SK-N-SH treated with all-trans-retinoic acid at 6 μM for 48 hours (cell line): ENCODE results near the gene POTEF.
"Not testable (repeated sequence)": the region's sequence is repeated elsewhere in the genome, so short reads cannot be mapped to it uniquely, and the experiment has no call there.

Experiments used
- ATAC-seq: fragments of 200-7000 bp; cut with Tn5 transposase; 3 replicates; pipeline ENCODE4 v1.9.1; 2020; ENCODE audit warnings: mild to moderate bottlenecking, moderate library complexity
- ARNTL ChIP-seq: fragments of 450-650 bp; formaldehyde crosslinking; IDR thresholded peaks from 2 replicates; pipeline ENCODE4 v1.5.0; 2020; ENCODE audit warnings: low read depth, mild to moderate bottlenecking, moderate library complexity, borderline replicate concordance
- BACH2 ChIP-seq: fragments of 250-450 bp; sonication (Bioruptor Pico); IDR thresholded peaks from 2 replicates; pipeline ENCODE4 v1.9.0; 2021; ENCODE audit warnings: mild to moderate bottlenecking, borderline replicate concordance
- ESRRG ChIP-seq: fragments of 250-450 bp; sonication (Bioruptor Pico); IDR thresholded peaks from 2 replicates; pipeline ENCODE4 v1.6.1; 2021; ENCODE audit warnings: mild to moderate bottlenecking
- GLIS3 ChIP-seq: fragments of 250-450 bp; sonication (Bioruptor Pico); IDR thresholded peaks from 2 replicates; pipeline ENCODE4 v1.5.0; 2020; ENCODE audit warnings: mild to moderate bottlenecking, moderate library complexity
- ISL1 ChIP-seq: fragments of 250-450 bp; sonication (Bioruptor Pico); IDR thresholded peaks from 2 replicates; pipeline ENCODE4 v2.1.2; 2022; ENCODE audit warnings: mild to moderate bottlenecking, moderate library complexity
- PPARA ChIP-seq: fragments of 250-450 bp; sonication (Bioruptor Pico); IDR thresholded peaks from 2 replicates; pipeline ENCODE4 v1.5.0; 2020; ENCODE audit warnings: mild to moderate bottlenecking, borderline replicate concordance
- RARB ChIP-seq: fragments of 250-450 bp; sonication (Bioruptor Pico); IDR thresholded peaks from 2 replicates; pipeline ENCODE4 v1.8.0; 2021; ENCODE audit warnings: mild to moderate bottlenecking, moderate library complexity
- SNAI2 ChIP-seq: fragments of 250-450 bp; sonication (Bioruptor Pico); IDR thresholded peaks from 2 replicates; pipeline ENCODE4 v1.5.0; 2020; ENCODE audit warnings: mild to moderate bottlenecking, moderate library complexity
- TCF4 ChIP-seq: fragments of 250-450 bp; sonication (Bioruptor Pico); IDR thresholded peaks from 2 replicates; pipeline ENCODE4 v1.8.0; 2021; ENCODE audit warnings: mild to moderate bottlenecking, moderate library complexity, borderline replicate concordance
- TOX ChIP-seq: fragments of 250-450 bp; sonication (Bioruptor Pico); IDR thresholded peaks from 2 replicates; pipeline ENCODE4 v1.8.0; 2021; ENCODE audit warnings: mild to moderate bottlenecking, moderate library complexity, borderline replicate concordance
- ZC3H10 ChIP-seq: fragments of 250-450 bp; sonication (Bioruptor Pico); IDR thresholded peaks from 2 replicates; pipeline ENCODE4 v1.5.1; 2021; ENCODE audit warnings: mild to moderate bottlenecking, moderate library complexity
- ZFP3 ChIP-seq: fragments of 250-450 bp; sonication (Bioruptor Pico); IDR thresholded peaks from 2 replicates; pipeline ENCODE4 v1.5.0; 2020; ENCODE audit warnings: mild to moderate bottlenecking, moderate library complexity
- ZFP30 ChIP-seq: fragments of 450-650 bp; formaldehyde crosslinking; IDR thresholded peaks from 2 replicates; pipeline ENCODE4 v1.5.0; 2022; ENCODE audit warnings: mild to moderate bottlenecking, moderate library complexity
- ZNF565 ChIP-seq: fragments of 450-650 bp; formaldehyde crosslinking; conservative IDR thresholded peaks from 2 replicates; pipeline ENCODE4 v1.5.0; 2020; ENCODE audit warnings: low read depth, mild to moderate bottlenecking, moderate library complexity
- ZNF70 ChIP-seq: fragments of 450-650 bp; formaldehyde crosslinking; IDR thresholded peaks from 2 replicates; pipeline ENCODE4 v1.5.0; 2020; ENCODE audit warnings: mild to moderate bottlenecking, moderate library complexity
- ZNF8 ChIP-seq: fragments of 450-650 bp; formaldehyde crosslinking; IDR thresholded peaks from 2 replicates; pipeline ENCODE4 v1.5.0; 2020; ENCODE audit warnings: mild to moderate bottlenecking, moderate library complexity
- TF ChIP-seq, protein P1 (sequence below): fragments of 250-450 bp; sonication (Bioruptor Pico); IDR thresholded peaks from 2 replicates; pipeline ENCODE4 v1.5.0; 2020; ENCODE audit warnings: mild to moderate bottlenecking, moderate library complexity
- TF ChIP-seq, protein P2 (sequence below): fragments of 250-450 bp; sonication (Bioruptor Pico); IDR thresholded peaks from 2 replicates; pipeline ENCODE4 v1.5.1; 2021; ENCODE audit warnings: mild to moderate bottlenecking, moderate library complexity
- TF ChIP-seq, protein P3 (sequence below): fragments of 250-450 bp; sonication (Bioruptor Pico); IDR thresholded peaks from 2 replicates; pipeline ENCODE4 v1.5.1; 2020; ENCODE audit warnings: low read depth, mild to moderate bottlenecking, moderate library complexity
- TF ChIP-seq, protein P4 (sequence below): fragments of 250-450 bp; sonication (Bioruptor Pico); IDR thresholded peaks from 2 replicates; pipeline ENCODE4 v1.8.0; 2020; ENCODE audit warnings: mild to moderate bottlenecking, moderate library complexity, borderline replicate concordance
- TF ChIP-seq, protein P5 (sequence below): fragments of 250-450 bp; sonication (Bioruptor Pico); IDR thresholded peaks from 2 replicates; pipeline ENCODE4 v1.8.0; 2021; ENCODE audit warnings: low read depth, mild to moderate bottlenecking, moderate library complexity, borderline replicate concordance

The POTEF gene

DNA sequence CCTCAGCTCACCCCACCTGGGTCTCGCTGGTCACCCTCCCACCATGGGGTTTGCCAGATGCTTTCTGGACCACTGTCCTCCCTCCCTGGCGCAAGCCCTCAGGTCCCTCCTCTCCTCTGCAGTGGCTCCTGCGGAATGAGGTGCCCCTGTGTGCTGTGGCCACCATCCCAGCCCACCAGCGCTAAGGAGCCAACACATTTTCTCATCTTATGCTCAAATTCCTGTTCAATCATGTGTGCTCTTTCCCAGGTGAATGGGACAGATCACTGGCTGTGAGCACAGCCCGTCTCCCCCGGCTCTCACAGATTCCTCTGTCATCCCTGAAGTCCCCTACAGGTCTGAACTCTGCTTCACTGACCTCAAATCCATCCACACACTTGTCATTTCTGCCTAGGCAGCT, 31.1 kb upstream of the POTEF start:
- ATAC-seq: no peak
- TF ChIP-seq, protein P1, sequence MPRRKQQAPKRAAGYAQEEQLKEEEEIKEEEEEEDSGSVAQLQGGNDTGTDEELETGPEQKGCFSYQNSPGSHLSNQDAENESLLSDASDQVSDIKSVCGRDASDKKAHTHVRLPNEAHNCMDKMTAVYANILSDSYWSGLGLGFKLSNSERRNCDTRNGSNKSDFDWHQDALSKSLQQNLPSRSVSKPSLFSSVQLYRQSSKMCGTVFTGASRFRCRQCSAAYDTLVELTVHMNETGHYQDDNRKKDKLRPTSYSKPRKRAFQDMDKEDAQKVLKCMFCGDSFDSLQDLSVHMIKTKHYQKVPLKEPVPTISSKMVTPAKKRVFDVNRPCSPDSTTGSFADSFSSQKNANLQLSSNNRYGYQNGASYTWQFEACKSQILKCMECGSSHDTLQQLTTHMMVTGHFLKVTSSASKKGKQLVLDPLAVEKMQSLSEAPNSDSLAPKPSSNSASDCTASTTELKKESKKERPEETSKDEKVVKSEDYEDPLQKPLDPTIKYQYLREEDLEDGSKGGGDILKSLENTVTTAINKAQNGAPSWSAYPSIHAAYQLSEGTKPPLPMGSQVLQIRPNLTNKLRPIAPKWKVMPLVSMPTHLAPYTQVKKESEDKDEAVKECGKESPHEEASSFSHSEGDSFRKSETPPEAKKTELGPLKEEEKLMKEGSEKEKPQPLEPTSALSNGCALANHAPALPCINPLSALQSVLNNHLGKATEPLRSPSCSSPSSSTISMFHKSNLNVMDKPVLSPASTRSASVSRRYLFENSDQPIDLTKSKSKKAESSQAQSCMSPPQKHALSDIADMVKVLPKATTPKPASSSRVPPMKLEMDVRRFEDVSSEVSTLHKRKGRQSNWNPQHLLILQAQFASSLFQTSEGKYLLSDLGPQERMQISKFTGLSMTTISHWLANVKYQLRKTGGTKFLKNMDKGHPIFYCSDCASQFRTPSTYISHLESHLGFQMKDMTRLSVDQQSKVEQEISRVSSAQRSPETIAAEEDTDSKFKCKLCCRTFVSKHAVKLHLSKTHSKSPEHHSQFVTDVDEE (CRISPR knock-in tag): no peak
- TF ChIP-seq GLIS3 (CRISPR knock-in tag) (no peak), RARB (no peak), ISL1 (CRISPR knock-in tag) (no peak), ZC3H10 (CRISPR knock-in tag) (no peak), ZFP30 (CRISPR knock-in tag) (no peak), ZFP3 (CRISPR knock-in tag) (no peak)
- TF ChIP-seq, all 23 proteins: peak for 0

DNA sequence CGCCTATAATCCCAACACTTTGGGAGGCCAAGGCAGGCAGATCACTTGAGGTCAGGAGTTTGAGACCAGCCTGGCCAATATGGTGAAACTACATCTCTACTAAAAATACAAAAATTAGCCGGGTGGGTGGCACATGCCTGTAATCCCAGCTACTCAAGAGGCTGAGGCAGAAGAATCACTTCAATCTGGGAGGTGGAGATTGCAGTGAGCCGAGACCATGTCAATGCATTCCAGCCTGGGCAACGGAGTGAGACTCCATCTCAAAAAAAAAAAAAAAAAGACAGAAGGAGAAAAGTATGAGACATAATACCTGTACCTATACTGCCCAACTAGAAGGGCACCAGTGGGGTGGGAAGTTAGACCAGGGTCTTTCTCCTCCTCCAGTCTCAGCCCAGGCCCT, 30.4 kb upstream of the POTEF start:
- ATAC-seq: not testable (repeated sequence)

DNA sequence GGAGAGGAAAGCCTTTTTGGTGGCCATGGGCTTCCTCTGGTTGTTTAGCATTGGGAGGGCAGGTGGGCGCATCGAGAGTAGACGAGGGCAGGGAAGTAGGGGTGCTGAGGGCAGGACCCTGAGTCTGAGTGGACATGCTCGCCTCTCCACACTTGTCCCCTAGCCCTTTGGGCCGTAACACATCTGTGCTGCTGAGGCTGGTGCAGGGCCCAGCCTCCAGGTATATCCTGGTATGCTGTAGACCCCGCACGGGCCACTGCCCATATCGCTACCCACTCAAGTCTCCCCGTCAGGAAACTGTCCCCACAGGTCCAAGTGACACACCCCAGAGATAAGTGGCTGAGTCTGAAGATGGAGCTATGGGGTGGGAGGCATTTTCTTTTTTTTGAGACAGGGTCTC, 29.6 kb upstream of the POTEF start:
- TF ChIP-seq ZNF70 (no peak), GLIS3 (CRISPR knock-in tag) (no peak), ZC3H10 (CRISPR knock-in tag) (no peak), ARNTL (CRISPR knock-in tag) (no peak), TCF4 (CRISPR knock-in tag) (no peak), ISL1 (CRISPR knock-in tag) (no peak), BACH2 (no peak), TOX (CRISPR knock-in tag) (no peak), ZFP30 (CRISPR knock-in tag) (no peak), ZNF565 (CRISPR knock-in tag) (no peak), SNAI2 (no peak), RARB (no peak), PPARA (CRISPR knock-in tag) (no peak), ZNF8 (no peak), ESRRG (no peak)
- TF ChIP-seq, protein P2, sequence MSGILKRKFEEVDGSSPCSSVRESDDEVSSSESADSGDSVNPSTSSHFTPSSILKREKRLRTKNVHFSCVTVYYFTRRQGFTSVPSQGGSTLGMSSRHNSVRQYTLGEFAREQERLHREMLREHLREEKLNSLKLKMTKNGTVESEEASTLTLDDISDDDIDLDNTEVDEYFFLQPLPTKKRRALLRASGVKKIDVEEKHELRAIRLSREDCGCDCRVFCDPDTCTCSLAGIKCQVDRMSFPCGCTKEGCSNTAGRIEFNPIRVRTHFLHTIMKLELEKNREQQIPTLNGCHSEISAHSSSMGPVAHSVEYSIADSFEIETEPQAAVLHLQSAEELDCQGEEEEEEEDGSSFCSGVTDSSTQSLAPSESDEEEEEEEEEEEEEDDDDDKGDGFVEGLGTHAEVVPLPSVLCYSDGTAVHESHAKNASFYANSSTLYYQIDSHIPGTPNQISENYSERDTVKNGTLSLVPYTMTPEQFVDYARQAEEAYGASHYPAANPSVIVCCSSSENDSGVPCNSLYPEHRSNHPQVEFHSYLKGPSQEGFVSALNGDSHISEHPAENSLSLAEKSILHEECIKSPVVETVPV (CRISPR knock-in tag): no peak
- TF ChIP-seq, protein P3, sequence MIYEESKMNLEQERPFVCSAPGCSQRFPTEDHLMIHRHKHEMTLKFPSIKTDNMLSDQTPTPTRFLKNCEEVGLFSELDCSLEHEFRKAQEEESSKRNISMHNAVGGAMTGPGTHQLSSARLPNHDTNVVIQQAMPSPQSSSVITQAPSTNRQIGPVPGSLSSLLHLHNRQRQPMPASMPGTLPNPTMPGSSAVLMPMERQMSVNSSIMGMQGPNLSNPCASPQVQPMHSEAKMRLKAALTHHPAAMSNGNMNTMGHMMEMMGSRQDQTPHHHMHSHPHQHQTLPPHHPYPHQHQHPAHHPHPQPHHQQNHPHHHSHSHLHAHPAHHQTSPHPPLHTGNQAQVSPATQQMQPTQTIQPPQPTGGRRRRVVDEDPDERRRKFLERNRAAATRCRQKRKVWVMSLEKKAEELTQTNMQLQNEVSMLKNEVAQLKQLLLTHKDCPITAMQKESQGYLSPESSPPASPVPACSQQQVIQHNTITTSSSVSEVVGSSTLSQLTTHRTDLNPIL (CRISPR knock-in tag): no peak
- TF ChIP-seq, protein P4, sequence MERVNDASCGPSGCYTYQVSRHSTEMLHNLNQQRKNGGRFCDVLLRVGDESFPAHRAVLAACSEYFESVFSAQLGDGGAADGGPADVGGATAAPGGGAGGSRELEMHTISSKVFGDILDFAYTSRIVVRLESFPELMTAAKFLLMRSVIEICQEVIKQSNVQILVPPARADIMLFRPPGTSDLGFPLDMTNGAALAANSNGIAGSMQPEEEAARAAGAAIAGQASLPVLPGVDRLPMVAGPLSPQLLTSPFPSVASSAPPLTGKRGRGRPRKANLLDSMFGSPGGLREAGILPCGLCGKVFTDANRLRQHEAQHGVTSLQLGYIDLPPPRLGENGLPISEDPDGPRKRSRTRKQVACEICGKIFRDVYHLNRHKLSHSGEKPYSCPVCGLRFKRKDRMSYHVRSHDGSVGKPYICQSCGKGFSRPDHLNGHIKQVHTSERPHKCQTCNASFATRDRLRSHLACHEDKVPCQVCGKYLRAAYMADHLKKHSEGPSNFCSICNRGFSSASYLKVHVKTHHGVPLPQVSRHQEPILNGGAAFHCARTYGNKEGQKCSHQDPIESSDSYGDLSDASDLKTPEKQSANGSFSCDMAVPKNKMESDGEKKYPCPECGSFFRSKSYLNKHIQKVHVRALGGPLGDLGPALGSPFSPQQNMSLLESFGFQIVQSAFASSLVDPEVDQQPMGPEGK: no peak
- TF ChIP-seq, protein P1 (CRISPR knock-in tag): no peak
- TF ChIP-seq, protein P5, sequence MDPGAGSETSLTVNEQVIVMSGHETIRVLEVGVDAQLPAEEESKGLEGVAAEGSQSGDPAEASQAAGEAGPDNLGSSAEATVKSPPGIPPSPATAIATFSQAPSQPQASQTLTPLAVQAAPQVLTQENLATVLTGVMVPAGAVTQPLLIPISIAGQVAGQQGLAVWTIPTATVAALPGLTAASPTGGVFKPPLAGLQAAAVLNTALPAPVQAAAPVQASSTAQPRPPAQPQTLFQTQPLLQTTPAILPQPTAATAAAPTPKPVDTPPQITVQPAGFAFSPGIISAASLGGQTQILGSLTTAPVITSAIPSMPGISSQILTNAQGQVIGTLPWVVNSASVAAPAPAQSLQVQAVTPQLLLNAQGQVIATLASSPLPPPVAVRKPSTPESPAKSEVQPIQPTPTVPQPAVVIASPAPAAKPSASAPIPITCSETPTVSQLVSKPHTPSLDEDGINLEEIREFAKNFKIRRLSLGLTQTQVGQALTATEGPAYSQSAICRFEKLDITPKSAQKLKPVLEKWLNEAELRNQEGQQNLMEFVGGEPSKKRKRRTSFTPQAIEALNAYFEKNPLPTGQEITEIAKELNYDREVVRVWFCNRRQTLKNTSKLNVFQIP (CRISPR knock-in tag): no peak
- no peak for ATAC-seq

DNA sequence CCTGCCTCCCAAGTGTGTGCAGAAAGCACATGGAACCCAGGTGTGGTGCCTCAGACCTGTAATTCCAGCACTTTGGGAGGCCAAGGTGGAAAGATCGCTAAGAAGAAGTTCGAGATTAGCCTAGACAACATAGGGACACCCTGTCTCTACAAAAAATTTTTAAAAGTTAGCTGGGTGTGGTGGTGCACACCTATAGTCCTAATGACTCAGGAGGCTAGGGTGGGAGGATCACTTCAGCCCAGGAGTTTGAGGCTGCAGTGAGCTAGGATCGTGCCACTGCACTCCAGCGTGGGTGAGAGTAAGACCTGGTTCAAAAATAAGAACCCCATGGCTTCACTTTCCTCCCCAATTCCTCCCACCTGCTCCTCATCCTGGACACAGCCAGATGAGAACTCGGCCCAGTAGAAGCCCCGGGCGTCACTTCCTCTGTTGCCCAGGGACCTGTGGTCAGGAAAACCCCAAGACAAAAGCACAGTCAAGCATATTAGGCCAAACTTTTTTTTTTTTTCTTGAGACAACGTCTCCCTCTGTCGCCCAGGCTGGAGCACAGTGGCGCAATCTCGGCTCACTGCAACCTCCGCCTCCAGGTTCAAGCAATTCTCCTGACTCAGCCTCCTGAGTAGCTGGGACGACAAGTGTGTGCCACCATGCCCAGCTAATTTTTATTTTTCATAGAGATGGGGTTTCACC, 28.9 kb upstream of the POTEF start:
- not testable (repeated sequence) for ATAC-seq

DNA sequence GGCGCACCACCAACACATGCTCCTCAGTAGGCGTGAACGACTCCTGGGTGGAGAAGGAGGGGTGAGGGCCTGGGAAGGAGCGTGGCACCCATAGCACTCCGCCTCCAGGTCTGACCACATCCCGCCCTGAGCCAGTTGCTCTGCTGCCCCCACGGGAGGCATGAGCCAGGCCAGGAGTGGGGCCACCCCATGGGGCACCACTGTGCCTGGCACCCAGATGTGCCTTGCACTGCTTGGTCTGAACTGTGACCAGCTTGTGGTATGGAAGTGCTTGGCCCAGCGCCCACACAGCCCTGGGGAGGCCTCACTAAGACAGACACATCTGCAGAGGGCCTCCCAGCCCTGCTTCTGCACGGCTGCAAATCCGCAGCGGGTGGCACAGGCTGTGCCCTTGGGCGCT, 28.3 kb upstream of the POTEF start:
- ATAC-seq: peak; percentile 10; the same call in 1 of the 3 replicates
